PFSK-1 (cell line): Measurements from ENCODE around the gene IMPG2.

Source experiments
- FOXP2 ChIP-seq: optimal IDR thresholded peaks from 2 replicates; pipeline ENCODE3; 2011; ENCODE audit warnings: borderline replicate concordance, control low read depth, inconsistent platforms; ENCODE audit not compliant: insufficient read depth; ENCODE audit errors: extremely low read length, extremely low read depth
- POLR2AphosphoS5 ChIP-seq: IDR thresholded peaks from 2 replicates; pipeline ENCODE4 v1.6.1; 2012; ENCODE audit warnings: low read depth, mild to moderate bottlenecking, control low read depth, low read length, moderate library complexity
- SIN3A ChIP-seq: IDR thresholded peaks from 2 replicates; pipeline ENCODE4 v1.6.1; 2012; ENCODE audit warnings: mild to moderate bottlenecking, low read length, moderate library complexity, borderline replicate concordance; ENCODE audit not compliant: insufficient read depth
- TAF1 ChIP-seq: IDR thresholded peaks from 2 replicates; pipeline ENCODE4 v1.6.1; 2012; ENCODE audit warnings: low read length, control low read depth, borderline replicate concordance; ENCODE audit not compliant: insufficient read depth
- TF ChIP-seq, protein P1 (sequence below), 2 experiments: IDR thresholded peaks; 2 replicates each; pipeline versions ENCODE4 v1.6.1 to v1.8.0; 2011 to 2012; ENCODE audit warnings: low read depth in 2 of 2, low read length in 2 of 2, control low read depth in 1 of 2, inconsistent platforms in 1 of 2, mild to moderate bottlenecking in 1 of 2, moderate library complexity in 1 of 2; ENCODE audit not compliant: insufficient read depth in 1 of 2

The IMPG2 gene

DNA sequence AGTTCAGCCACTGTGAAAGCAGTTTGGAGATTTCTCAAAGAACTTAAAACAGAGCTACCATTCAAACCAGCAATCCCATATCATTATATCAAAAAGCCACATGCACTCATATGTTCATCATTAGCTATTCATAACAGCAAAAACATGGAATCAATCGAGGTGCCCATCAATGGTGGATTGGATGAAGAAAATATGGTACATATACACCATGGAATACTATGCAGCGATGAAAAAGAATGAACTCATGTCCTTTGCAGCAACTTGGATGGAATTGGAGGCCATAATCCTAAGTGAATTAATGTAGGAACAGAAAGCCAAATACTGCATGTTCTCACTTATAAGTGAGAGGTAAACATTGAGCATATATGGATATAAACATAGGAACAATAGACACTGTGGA is 32.1 kb downstream of the IMPG2 start:
- no peak for TF ChIP-seq SIN3A
- no peak for TF ChIP-seq FOXP2
- TF ChIP-seq POLR2AphosphoS5, result no peak
- TF ChIP-seq, protein P1, sequence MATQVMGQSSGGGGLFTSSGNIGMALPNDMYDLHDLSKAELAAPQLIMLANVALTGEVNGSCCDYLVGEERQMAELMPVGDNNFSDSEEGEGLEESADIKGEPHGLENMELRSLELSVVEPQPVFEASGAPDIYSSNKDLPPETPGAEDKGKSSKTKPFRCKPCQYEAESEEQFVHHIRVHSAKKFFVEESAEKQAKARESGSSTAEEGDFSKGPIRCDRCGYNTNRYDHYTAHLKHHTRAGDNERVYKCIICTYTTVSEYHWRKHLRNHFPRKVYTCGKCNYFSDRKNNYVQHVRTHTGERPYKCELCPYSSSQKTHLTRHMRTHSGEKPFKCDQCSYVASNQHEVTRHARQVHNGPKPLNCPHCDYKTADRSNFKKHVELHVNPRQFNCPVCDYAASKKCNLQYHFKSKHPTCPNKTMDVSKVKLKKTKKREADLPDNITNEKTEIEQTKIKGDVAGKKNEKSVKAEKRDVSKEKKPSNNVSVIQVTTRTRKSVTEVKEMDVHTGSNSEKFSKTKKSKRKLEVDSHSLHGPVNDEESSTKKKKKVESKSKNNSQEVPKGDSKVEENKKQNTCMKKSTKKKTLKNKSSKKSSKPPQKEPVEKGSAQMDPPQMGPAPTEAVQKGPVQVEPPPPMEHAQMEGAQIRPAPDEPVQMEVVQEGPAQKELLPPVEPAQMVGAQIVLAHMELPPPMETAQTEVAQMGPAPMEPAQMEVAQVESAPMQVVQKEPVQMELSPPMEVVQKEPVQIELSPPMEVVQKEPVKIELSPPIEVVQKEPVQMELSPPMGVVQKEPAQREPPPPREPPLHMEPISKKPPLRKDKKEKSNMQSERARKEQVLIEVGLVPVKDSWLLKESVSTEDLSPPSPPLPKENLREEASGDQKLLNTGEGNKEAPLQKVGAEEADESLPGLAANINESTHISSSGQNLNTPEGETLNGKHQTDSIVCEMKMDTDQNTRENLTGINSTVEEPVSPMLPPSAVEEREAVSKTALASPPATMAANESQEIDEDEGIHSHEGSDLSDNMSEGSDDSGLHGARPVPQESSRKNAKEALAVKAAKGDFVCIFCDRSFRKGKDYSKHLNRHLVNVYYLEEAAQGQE (IDR thresholded peaks at IDR 0.05; ENCODE audit: insufficient read depth in 1 of 2, low read depth in 2 of 2, low read length in 2 of 2), result no peak
- TF ChIP-seq TAF1, result no peak

DNA sequence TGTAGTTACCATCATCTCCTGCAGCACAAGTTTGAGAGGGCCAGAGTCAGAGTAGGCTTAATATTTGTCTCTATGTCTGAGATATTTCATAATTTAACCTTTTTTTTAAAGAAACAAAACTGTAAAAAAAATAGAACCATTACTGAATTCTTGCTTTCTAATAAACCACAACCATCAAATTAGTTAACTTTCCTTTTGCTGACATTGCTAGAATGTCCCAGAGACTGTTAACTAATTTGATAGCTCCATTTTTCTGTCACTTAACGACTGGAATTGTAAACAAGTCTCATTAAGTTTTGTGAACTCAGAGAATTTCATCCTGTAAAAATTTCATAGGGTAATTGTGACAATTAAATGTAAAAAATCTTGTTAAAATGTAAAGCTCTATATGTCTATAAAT is 35.6 kb downstream of the IMPG2 start:
- TF ChIP-seq TAF1, result no peak
- TF ChIP-seq, protein P1 (IDR thresholded peaks at IDR 0.05; ENCODE audit: insufficient read depth in 1 of 2, low read depth in 2 of 2, low read length in 2 of 2), result no peak
- TF ChIP-seq SIN3A, result no peak

DNA sequence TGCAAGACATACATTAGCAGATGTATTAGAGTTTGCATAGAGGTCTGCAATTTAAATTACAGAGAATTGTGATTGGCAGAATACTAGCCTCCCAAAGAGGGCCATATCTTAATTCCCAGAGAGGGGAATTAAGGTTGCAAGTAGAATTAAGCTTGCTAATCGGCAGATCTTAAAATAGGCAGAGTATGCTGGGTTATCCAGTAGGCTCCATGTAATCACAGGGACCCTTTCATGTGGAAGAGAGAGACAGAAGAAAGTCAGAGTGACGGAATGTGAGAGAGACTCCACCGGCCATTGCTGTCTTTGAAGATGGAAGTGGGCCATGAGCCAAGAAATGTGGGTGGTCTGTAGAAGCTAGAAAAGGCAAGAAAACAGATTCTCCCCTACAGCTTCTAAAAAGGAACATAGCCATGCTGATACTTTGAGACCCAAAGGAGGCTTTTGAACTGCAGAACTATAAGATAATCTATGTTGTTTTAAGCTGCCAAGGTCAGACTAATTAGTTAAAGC is 38.8 kb downstream of the IMPG2 start:
- TF ChIP-seq SIN3A (no peak), POLR2AphosphoS5 (no peak), FOXP2 (no peak), TAF1 (no peak)
- TF ChIP-seq, protein P1 (IDR thresholded peaks at IDR 0.05; ENCODE audit: insufficient read depth in 1 of 2, low read depth in 2 of 2, low read length in 2 of 2), result no peak

DNA sequence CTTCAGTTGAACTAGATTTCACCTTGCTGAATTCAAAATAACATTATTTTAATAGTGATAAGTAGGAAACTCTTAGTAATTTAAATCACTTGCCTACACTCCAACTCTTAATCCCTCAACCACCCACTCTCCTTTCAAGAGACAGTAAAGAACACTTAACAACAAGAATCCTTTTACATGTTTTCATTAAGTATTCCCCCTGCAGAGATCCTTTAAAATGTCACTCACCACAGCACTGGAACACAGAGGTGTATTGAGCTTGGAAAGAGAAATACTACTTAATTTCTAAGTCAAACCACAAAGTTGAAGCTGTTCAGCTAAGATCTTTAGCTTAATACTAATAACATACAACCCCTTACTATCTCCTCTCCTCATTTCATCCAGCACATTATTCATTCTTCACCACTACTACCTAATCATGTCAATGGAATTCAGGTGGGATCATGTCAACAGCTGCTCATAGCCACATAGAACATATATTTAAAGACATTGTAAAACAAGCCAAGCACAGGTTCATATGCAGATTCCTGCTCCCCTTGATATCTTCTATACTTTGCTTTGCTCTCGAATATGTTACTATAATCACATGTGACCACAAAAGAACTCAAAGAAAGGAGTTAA is 40.5 kb downstream of the IMPG2 start:
- TF ChIP-seq POLR2AphosphoS5 (no peak), FOXP2 (no peak), SIN3A (no peak)

DNA sequence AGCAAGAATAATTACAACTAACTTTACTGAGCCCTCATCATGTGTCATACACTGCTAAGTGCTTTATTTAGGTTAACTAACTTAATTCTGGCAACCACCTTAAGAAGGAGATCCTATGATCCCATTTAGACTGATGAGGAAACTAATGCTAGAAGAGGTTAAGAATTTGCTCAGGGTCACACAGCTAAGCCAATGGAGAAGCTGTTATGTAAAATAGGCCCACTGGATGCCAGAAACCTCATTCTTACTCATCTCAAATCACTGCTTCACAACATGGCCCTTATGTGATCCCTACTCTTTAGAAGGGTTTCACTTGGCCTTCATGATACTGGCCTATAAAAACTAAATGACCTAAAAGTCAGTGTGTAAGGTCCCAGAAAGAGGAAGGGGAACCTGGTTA is 41.2 kb downstream of the IMPG2 start:
- TF ChIP-seq POLR2AphosphoS5 (no peak), FOXP2 (no peak), TAF1 (no peak), SIN3A (no peak)
- TF ChIP-seq, protein P1 (IDR thresholded peaks at IDR 0.05; ENCODE audit: insufficient read depth in 1 of 2, low read depth in 2 of 2, low read length in 2 of 2), result no peak
